NCI-H1417 (cell line): Measurements from ENCODE around the gene TRMT13.
A peak's percentile ranks its signal among the peaks of the same experiment; 100 is the strongest.

ENCODE experiments used
- DNase-seq, 3 experiments: peaks; one replicate each; lab custom pipeline; 2025; lab: John Stamatoyannopoulos, UW

The TRMT13 gene, protein sequence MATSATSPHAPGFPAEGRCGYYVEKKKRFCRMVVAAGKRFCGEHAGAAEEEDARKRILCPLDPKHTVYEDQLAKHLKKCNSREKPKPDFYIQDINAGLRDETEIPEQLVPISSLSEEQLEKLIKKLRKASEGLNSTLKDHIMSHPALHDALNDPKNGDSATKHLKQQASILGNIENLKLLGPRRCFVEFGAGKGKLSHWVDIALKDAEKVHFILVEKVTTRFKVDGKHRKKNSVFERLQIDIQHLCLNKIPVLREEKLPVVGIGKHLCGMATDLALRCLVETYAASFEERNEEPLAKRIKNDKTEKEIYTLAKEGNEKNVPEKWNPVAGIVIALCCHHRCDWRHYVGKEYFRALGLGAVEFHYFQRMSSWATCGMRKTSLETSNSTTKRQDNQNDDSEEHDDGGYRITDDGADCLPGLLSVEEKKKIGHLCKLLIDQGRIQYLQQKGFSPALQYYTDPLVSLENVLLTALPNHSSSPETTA

GRCh38 chr1:100132566-100133477 is at the start of gene TRMT13, which contains the start of gene SASS6:
Gene TRMT13, plus strand, starts transcription at chr1:100133163. Its CDS starts 6 bp downstream, at chr1:100133169.
Gene SASS6, minus strand, starts transcription at chr1:100132930. Its CDS starts 116 bp downstream, at chr1:100132814.
- DNase-seq = peak; percentile 93 to 99 (median 95)

- DNase-seq = no peak
Observed at GRCh38 chr1:100087396-100087795, 45.6 kb upstream of the TRMT13 start.

DNA sequence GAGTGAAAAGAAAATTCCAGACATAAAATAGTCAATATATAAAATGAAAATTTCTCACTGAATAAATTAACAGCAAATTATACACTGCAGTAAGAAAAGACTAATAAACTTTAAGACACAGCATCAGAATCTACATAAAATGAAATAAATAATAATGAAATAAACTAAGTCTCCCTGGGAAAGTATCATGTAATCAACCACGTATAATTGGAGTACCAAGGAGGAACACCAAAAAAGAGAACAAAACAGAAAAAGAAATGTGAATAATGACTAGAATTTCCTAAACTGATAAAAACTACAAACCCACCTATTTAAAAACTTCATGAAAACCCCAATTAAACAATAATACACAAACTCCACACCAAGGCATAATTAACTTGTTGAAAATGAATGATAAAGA is 43.9 kb upstream of the TRMT13 start:
- DNase-seq = no peak

GRCh38 chr1:100090471-100090870 is 42.5 kb upstream of the TRMT13 start:
- no peak for DNase-seq

DNA sequence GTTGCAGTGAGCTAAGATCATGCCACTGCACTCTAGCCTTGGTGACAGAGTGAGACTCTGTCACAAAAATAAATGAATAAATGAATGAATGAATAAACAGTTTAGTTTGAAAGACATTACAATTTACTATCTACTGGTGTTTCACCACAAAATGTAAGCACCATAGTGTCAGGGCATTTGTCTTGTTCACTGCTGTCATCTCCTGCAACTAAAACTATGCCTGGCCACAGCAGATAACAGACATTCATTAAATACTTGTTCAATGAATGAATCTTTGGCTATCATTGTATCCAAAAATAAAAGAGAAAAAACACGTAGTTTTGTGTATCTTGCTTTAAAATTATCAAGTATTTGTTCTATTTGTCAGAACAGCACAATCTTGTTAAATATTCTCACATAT is 32.8 kb upstream of the TRMT13 start:
- no peak for DNase-seq

DNA sequence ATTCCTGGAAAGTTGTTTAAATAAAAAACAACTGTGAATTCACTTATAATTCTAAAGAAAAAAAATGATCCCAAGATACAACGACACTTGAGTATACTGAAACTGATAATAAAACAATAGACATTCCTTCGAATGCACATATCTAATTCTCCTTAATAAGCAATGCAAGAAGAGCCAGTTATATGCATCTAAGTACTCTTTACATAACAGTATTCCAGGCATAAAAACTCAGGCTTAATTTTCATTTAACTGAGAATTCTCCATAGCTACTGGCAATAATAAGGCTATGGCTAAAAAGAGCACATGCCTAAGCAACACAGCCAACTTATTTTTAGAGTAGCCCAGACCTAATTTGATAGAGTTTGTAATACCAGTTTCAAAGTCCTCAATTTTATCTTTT is 31.4 kb upstream of the TRMT13 start:
- no peak for DNase-seq

DNA sequence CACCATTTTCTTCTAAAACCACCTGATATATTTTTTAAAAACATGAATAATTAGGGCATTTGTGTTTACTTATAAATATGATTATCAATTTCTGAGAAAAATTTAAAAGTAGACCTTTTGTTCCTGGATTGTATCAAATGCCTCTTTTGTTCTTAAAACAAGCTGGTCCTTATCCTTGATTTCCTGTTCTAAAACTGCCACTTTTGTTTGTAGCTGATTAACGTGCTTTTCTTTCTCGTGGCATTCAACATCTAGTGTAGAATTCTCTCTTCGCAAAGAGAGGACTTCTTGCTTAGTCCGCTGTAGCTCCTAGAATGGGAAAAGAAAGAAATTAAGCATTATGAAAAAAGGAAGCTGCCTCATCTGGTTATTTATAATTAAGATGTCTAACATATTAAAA is 25.3 kb upstream of the TRMT13 start:
- DNase-seq = no peak

DNA sequence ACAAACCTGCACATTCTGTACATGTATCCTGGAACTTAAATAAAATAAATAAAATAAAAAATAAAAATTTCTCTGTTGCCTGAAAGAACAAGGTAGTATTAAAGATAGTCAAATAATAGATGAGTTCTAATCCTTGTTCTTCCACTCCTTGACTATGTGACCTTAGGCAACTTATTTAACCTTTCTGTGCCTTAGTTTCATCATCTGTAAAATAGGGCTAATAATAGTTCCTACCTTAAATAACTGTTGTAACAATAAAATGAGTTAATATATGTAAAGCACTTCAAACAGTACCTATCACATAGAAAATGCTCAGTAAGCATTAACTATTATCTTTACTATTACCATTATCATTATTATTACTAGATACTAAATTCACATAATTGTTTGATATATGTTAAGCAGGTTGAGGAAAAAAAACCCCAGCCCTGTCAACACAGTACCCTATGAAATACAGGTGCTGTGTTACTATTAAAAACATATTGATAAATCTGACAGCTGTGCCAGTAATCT is 23.4 kb upstream of the TRMT13 start:
- DNase-seq = no peak

- no peak for DNase-seq
Observed at GRCh38 chr1:100115524-100115923, 17.4 kb upstream of the TRMT13 start.

- DNase-seq = no peak
Observed at GRCh38 chr1:100122177-100122576, 10.8 kb upstream of the TRMT13 start.

DNA sequence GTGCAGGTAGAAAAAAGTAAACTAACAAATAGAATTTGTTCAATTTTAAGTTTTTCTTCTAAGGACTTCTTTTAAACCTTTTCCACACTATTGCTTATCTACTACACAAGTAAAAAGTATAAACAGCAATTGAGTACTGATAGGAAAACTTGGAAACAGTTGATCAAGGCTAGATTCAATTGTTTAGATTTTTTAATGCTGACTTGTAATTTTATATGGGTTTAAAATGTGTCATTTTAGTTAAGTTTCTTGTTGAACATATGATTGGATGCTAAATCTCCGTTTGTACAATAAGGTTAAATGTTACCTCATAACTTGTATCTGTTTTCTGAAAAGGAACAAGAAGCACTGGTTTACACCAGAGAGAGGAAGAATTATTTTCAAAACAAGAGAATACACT is 5.7 kb upstream of the TRMT13 start:
- no peak for DNase-seq

DNA sequence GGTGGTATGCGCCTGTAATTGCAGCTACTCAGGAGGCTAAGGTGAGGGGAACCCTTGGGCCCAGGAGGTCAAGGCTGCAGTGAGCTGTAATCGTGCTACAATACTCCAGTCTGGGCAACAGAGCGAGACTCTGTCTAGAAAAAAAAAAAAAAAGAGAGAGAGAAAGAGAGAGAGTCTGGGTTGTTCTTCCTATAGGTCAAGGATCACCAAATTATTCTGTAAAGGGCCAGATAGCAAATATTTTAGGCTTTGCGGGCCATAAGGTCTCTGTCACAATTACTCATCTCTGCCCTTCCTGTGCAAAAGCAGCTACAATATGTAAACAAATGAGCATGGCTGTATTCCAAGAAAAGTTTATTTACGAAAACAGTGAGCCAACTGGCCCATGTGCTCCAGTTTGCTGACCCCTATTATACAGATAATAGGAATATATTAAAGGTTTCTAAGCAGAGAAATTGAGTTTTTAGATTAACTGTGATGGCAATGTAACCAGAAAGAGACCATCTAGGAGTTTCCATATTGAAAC is 2.3 kb upstream of the TRMT13 start:
- no peak for DNase-seq

DNA sequence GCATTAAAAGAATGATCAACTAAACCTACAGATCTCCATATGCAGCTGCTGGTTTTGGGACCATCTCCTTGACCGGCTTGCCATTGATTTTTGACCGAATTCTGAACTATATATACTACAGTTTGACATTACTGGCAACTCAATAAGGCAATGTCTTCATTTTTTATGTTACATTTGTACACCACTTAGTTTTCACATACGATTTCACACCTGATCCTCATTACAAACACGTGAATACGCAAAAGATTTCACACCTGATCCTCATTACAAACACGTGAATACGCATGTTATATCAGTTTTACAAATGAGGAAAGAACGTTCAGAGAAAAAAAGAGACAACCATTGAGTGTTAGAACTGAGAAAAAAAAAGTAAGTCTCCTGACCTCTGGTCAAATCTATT is 1.3 kb upstream of the TRMT13 start:
- DNase-seq = no peak

DNA sequence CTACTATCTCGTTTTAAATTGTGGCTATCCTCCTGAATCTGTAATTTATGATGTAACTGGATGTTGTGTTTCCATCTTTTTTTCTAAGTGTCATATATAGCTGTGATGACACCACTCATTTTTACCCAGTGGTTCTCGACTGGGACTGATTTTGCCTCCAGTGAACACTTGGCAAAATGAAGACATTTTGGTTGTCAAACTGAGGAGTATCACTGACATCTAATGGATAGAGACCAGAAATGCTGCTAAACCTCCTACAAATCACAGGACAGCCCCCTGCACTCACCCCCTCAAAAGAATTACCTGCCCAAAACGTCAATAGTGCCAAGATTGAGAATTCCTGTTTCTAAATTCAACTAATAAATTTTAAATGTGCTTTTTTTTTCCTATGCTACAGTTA is 1.9 kb downstream of the TRMT13 start:
- no peak for DNase-seq

DNA sequence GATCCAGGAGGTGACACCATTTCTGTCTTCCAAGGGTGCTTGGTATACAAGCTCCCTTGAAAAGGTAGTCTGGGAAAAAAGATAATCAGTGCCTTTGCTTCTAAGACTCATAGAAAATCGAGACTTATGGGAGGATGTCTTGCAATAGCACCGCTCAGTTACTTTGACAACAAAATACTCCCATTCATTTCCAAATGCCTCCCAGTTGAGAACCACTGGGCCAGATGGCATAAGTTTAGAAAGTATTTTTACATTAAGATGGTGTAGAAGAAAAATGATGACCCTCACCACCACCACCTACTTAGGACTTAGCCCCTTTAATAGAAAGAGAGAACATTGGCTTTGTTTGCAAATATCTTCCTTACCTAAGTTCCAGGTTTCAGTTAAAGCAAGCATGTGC is 4.6 kb downstream of the TRMT13 start:
- DNase-seq = no peak

GRCh38 chr1:100141192-100141591 is 8.2 kb downstream of the TRMT13 start:
- DNase-seq = no peak

GRCh38 chr1:100142343-100142742 is 9.4 kb downstream of the TRMT13 start:
- no peak for DNase-seq

DNA sequence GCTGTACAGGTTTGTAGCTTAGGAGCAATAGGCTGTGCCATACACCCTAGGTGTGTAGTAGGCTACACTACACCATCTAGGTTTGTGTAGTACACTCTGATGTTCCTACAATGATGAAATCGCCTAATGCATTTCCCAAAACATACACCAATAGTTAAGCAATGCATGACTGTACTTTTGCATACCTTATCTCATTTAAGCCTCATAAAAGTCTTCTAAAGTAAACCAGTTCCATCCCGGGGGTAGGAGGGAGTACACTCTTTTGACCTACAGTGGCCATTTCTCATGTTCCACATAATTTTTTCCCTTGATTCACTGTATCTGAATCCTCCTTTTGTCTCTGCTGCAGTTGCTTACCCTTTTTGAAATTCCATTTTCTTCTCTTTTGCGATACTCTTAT is 12.2 kb downstream of the TRMT13 start:
- DNase-seq = no peak

DNA sequence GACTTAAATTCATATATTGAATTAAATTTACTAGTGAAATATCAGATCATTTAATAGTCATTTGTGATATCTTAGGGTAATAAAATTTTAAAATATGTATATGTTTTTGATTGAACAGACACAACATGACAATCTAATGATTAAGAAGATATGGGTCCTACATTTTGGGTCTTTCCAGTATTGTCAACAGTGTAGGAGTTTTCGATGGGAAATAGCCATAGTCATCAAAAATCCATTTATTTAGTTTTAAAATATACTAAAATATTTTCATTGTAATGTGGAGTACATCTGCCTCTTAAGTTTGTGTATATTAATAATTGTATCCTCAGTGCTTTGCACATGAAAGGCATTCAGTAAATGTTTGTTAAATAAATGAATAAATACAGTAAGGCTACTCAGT is 14.0 kb downstream of the TRMT13 start:
- no peak for DNase-seq

DNA sequence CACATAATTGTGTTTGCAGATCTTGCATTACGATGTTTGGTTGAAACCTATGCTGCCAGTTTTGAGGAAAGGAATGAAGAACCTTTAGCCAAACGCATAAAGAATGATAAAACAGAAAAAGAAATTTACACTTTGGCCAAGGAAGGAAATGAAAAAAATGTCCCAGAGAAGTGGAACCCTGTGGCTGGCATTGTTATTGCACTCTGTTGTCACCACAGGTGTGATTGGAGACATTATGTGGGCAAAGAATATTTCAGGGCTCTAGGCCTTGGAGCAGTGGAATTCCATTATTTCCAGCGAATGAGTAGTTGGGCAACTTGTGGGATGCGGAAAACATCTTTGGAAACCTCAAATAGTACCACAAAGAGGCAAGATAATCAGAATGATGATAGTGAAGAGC is 14.9 kb downstream of the TRMT13 start:
- DNase-seq = no peak

- no peak for DNase-seq
Observed at GRCh38 chr1:100151679-100152078, 18.7 kb downstream of the TRMT13 start.

DNA sequence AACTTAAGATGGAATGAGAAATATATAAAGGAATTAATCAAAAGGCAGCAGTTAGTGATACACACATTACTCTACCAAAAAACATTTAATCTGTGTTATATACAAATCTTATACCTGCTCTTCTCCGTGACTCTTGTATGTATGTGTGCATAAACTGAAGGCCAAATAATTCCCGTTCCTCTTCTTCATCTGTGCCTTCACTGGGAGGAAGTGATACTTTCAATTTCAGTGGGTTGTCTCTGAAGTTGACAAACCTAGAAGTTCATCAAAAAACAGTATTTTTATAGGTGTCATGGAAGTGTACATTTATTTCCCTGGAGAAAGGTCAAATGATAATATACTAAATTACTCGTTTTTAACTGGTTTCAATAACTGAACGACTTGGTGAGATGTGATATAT is 19.3 kb downstream of the TRMT13 start:
- no peak for DNase-seq
